ENCODE data around the gene SDK1.

DNA sequence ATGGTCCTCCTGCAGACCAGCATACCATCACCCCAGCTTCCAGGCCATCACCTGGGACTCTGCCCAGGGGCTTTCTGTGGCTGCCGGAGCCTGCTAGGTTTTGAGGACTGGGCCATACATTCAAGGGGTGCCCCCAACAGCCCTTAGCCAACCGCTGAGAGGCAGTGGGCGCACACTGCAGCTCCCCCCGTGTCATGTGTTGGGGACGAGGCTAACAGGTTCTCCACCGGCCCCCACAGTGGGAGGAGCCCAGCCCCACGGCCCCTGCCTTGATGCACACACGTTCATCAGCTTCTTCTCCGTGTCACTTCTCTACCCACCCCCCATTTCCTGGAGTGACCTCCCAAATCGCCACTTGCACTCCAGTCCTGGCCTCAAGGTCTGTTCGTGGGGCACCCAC is 837.8 kb downstream of the SDK1 start:
- TF ChIP-seq CTCF (conservative IDR thresholded peaks at IDR 0.05; ENCODE audit: low read length) (no peak), EZH2phosphoT487 (IDR thresholded peaks at IDR 0.05; ENCODE audit: borderline replicate concordance, low read depth, low read length) (no peak)

All from OCI-LY7 (cell line).